K562 (cell line): ENCODE data around the gene EIF5.

Source experiments
- EHMT2 ChIP-seq: fragments of 450-650 bp; IDR thresholded peaks from 2 replicates; pipeline ENCODE4 v1.6.1; 2018; ENCODE audit warnings: antibody characterized with exemption
- ERF ChIP-seq: fragments of 450-650 bp; formaldehyde crosslinking; IDR thresholded peaks from 2 replicates; pipeline ENCODE4 v1.4.0; 2020; ENCODE audit warnings: mild to moderate bottlenecking, mixed read lengths
- JUND ChIP-seq, 2 experiments: IDR thresholded peaks; 2 replicates in 1 of 2; 3 replicates in 1 of 2; pipeline ENCODE4 v1.6.1; 2011; ENCODE audit warnings: borderline replicate concordance in 2 of 2, low read depth in 2 of 2, low read length in 2 of 2, improper control_type of control experiment in 1 of 2, missing biosample characterization in 1 of 2, missing genetic modification characterization in 1 of 2, missing genetic modification reagents in 1 of 2
- SP1 ChIP-seq: sonication (generic); formaldehyde crosslinking; IDR thresholded peaks from 2 replicates; pipeline ENCODE4 v1.8.1; 2022; ENCODE audit warnings: mild to moderate bottlenecking, missing genetic modification reagents
- TAF1 ChIP-seq: IDR thresholded peaks from 2 replicates; pipeline ENCODE4 v1.6.1; 2011; ENCODE audit warnings: mild to moderate bottlenecking, low read length, moderate library complexity; ENCODE audit not compliant: insufficient read depth, control insufficient read depth, severe bottlenecking; ENCODE audit errors: extremely low read depth

GRCh38 chr14:103311171-103311997, 22.7 kb upstream of the EIF5 start:
- TF ChIP-seq SP1 (no peak), TAF1 (no peak), JUND (IDR thresholded peaks at IDR 0.05; ENCODE audit: borderline replicate concordance, low read depth, low read length) (no peak), JUND (tag; IDR thresholded peaks at IDR 0.05; ENCODE audit: borderline replicate concordance, low read depth, low read length) (no peak), EHMT2 (no peak), ERF (CRISPR knock-in tag) (no peak)
